Cortex of kidney (tissue), 1 donor: Measurements from ENCODE around the gene LYRM9.
"Not testable (repeated sequence)": the region's sequence is repeated elsewhere in the genome, so short reads cannot be mapped to it uniquely, and the experiment has no call there.

Source experiments
- DNase-seq: peaks from one replicate; lab custom pipeline; 2025; lab: John Stamatoyannopoulos, UW

The LYRM9 gene

DNA sequence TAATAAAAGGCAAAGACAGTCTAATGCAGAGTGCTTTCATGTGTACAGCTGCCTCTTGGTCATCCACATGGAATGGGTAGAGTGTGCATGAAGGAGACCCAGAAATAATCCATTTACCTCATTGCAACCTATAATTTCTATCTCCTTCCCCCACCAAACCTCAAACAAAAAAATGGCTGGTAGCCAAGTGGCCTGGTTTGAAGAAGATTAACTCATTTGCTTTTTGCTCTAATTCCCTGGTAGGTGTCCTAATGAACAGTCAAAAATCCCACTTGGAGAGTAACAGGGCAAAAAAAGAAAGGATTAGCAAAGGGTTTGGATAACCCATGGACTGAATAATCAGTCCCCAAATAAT lies 13.0 kb upstream of the LYRM9 start:
- no peak for DNase-seq

- DNase-seq, result no peak
Observed at GRCh38 chr17:27905447-27906225, 12.5 kb upstream of the LYRM9 start.

DNA sequence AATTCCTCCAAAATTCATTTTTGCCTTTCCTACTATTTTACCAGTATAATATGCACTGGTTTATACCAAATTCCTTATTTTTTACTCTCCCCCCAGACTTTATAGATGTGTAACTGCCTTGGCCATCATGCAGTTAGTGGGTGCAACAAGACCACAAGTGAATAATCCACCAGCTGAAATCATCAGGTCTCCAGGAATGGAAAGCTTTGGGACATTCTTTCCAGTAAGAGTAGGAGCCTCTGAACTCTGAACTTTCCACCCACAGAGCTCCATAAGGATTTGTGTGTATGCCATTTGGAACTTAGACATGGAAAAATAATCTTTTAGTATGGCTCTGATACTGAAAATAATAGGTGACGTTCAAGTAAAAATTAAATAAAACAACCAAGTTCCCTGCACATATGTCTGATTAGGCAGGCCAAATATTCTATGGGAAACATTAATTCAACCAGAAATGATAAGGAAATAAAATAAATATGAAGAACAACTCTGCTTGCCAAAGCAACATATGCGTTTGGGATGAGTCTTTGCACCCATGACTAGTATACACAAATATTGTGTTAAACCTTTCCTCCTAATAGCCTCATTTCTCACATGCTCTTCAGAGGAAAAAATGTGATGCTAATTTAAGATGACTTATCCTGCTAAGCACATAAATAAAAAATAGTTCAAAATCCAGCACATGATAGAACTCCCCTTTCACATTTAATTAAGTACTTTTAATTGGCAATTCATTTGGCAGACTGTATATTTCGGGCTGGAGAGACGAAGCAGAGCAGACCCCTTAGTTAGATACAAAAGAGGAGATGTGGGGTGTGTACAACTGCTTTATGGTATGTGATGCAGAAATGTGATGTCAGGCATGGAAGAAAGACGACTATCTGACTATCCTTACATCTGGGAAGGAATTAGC lies 11.6 kb upstream of the LYRM9 start:
- DNase-seq, result no peak

DNA sequence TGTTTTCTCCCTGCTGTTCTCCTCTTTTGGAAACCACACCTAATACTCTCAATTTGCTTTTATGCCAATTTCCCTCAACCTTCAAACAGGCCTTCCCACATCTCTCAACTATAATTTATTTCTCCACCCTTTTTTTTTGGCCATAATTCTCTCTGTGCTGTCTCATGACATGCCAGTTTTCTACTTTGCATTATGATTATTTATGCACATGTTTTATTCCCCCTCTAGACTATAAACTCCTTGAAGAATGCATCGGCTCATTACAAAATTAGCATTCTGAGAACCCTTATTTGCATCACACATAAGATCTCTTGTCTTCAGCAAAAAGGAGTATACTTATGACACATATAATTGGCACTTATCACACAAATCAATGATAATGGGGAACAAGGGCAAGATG lies 10.9 kb upstream of the LYRM9 start:
- no peak for DNase-seq

DNA sequence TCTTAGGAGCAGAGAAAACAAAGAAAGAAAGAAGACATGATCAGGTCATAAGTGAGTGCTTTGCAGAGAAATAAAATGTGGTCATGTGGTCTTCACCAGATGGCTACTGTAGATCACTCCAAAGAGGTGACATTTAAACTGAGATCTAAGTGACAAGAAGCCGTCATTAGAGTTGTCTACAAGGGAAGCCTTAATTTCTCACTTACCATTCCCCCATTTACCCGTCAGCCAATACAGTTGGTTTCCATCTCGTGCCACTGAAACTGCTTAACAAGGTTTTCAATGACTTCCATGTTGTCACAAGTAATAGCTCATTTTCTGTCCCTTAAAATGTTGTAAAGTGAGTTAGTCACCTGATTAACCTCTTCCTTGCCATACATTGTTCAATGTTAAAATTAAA lies 6.4 kb upstream of the LYRM9 start:
- no peak for DNase-seq

- DNase-seq, result no peak
Observed at GRCh38 chr17:27898096-27898495, 4.9 kb upstream of the LYRM9 start.

GRCh38 chr17:27896701-27897100 lies 3.5 kb upstream of the LYRM9 start:
- DNase-seq, result no peak

DNA sequence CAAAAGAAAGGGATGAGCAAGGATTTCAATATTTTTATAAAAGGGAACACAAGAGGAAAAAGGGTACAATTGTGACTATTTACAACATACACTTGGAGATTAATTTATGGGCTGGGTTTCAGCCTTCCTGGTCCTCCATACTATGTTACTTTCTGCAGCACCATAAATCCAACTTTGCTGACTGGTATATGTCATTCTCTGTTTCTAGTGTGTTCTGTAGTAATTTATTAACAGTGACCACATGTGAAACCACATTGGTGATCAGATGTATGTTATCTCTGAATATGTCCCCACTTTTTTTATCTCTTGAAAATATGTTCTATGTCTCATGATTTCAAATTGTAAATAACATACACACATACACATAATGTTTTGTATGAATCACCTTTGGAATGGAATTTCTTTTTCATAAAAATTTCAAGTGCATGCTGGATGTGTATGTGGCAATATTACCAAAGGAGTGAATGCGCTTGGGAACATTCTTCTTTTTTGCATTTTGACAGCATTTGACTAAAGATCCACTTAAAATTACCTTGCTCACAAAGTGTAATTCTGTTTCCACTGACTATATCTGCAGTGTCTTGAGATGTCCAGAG lies 2.9 kb upstream of the LYRM9 start:
- no peak for DNase-seq

GRCh38 chr17:27895123-27895895 lies 2.1 kb upstream of the LYRM9 start:
- DNase-seq, result no peak

- DNase-seq, result no peak
Observed at GRCh38 chr17:27893841-27894503, 807 bp upstream of the LYRM9 start.

GRCh38 chr17:27892542-27892865 lies 661 bp downstream of the LYRM9 start:
- no peak for DNase-seq

DNA sequence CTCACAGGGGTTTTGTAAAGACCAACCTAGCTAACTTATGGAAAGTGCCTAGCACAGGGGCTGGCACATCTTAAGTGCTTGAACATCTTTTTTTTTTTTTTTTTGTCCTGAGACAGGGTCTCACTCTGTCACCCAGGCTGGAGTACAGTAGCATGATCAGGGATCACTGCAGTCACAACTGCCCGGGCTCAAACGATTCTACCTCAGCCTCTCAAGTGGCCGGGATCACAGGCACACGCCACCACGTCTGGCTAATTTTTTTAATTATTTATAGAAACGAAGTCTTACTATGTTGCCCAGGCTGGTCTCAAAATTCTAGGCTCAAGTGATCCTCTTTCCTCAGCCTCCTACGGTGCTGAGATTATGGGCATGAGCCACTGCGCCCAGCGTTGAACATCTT lies 1.3 kb downstream of the LYRM9 start:
- no peak for DNase-seq

GRCh38 chr17:27889711-27890251 lies 3.4 kb downstream of the LYRM9 start:
- no peak for DNase-seq

DNA sequence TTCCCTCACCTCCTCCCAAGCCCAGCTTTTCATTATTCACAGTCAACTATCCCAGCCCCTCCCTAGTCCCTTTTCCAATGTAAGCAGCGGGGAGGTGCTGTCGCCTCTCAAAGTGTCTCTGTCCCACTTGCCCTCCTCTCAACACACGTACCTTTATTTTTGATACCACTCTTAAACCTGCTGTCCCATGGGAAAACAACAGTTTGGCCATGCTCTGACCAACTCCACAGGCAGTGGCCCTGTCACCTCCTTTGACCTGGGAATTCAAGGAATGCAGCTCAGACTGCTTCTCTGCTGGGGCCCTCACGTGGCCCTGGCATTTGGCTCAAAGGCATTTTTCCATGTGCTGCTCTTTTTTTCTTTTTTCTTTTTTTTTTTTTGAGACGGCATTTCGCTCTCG lies 4.2 kb downstream of the LYRM9 start:
- DNase-seq, result no peak

- no peak for DNase-seq
Observed at GRCh38 chr17:27888067-27888466, 5.1 kb downstream of the LYRM9 start.

GRCh38 chr17:27886348-27886906 lies 6.7 kb downstream of the LYRM9 start:
- DNase-seq, result not testable (repeated sequence)

GRCh38 chr17:27882162-27882840 lies 10.9 kb downstream of the LYRM9 start:
- DNase-seq, result no peak

DNA sequence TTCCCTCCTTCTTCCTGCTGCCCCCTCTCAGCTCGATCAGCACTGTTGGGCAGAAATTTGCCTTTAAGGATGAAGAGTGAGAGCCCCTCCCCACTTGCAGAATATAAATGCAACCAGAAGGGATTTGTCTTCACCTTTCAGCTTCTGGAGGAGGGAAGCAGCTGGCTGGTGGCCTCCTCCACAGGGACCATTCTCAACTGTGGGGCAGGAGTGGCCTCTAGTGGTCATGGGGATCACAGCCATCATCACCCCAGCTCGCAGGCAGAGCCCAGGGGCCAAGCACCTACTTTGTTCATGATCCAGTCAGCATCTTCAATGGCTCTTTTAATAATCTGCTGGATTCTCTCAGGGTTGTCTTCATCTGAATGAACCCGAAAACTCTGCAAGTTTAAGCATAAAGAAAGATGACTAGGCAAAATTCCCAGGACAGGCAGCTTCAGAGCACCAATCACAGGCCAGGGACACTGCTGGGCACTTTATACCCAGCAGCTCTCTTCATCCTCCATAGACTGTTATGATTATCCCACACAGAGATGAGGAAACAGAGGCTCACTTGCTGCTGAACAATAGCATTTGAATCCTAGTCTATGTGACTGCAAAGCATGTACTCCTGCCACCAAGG lies 13.1 kb downstream of the LYRM9 start:
- no peak for DNase-seq

GRCh38 chr17:27878776-27879562 lies 14.2 kb downstream of the LYRM9 start:
- DNase-seq, result no peak
